Activated CD8-positive, alpha-beta memory T cell treated with anti-CD3 and anti-CD28 coated beads, Interleukin-2, amount 50 U/mL, for 1 hour (primary cell): Measurements from ENCODE around the gene RC3H1.

Experiments used
- DNase-seq: peaks from one replicate; pipeline ENCODE4 v3.0.0-alpha.2; 2020; ENCODE audit errors: extremely low read depth

Gene RC3H1

GRCh38 chr1:173886746-173887611 is 135.2 kb downstream of the RC3H1 start:
- no peak for DNase-seq

DNA sequence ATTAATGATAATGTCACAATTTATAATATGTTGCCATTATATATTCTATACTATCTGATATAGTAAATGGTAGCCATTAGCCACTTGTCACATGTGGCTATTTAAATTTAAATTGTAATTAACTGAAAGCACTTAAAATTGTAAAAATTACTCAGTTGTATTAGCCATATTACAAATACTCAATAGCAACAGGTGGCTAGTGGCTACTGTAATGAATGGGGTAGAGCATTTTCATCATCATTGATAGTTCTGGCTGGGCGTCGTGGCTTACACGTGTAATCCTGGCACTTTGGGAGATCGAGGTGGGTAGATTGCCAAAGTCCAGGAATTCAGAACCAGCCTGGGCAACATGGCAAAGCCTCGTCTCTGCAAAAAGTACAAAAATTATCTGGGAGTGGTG is 137.5 kb downstream of the RC3H1 start:
- DNase-seq, result no peak
